ENCODE results near the gene NUDT14. TPM values are rescaled to one million over a fixed set of nuclear protein-coding genes. Genes with fewer than 3 reads are reported as not detected.

Gene NUDT14
- total and polyA plus RNA-seq, 2 of the 4 experiments (the other 2 are of a cell fraction), result 5.6 to 9.3 TPM

DNA sequence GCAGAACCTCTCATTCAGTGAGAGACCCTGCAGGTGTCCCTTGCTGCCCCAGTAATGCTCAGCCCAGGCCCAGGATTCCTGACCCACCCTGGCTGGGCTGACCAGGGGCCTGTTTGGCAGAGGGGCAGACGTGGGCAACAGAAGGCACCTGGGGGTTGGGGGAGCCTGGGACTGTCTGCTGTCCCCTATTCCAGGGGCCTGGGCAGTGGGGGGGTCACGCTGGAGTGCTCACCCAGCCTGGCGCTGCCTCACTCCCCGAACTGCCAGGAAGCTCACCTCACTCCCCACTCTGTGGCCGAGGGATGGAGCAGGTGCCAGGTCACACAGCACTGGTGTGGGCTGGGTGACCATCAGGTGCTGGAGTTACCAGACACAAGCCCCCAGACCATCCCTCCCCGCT is 22.6 kb upstream of the NUDT14 start:
- POLR2A ChIA-PET (ENCODE audit: unreplicated experiment), result no interaction called here
- Histone ChIP-seq H3K36me3 (ENCODE audit: control insufficient read depth, insufficient read depth, low read length) (no peaks in the 10 kb centered on the region), H2BK15ac (ENCODE audit: low read depth, low read length) (no peak overlapping the region), H3K9me3 (ENCODE audit: control insufficient read depth, insufficient read depth, low read length) (no peaks in the 10 kb centered on the region), H2BK20ac (ENCODE audit: low read depth, low read length) (no peak overlapping the region), H2BK120ac (ENCODE audit: low read depth, low read length) (no peak overlapping the region), H4K8ac (ENCODE audit: low read depth in 2 of 2, low read length in 2 of 2) (no peak overlapping the region), H3K56ac (ENCODE audit: extremely low read depth, insufficient read depth, low read length) (no peak overlapping the region), H2AK9ac (replicated peaks; ENCODE audit: low read depth, low read length, poor library complexity) (no peak overlapping the region), H3K4me1 (ENCODE audit: control insufficient read depth, insufficient read depth, low read length) (peaks cover 1% of the 10 kb centered on the region; the same call in 1 of the 2 replicates), H2BK5ac (ENCODE audit: low read depth, low read length, poor library complexity, severe bottlenecking) (no peak overlapping the region), H3K4me3 (ENCODE audit: insufficient read depth, low read depth, low read length) (no peak overlapping the region), H3K9ac (ENCODE audit: low read depth, low read length) (no peak overlapping the region), H2AK5ac (ENCODE audit: low read depth, low read length) (no peak overlapping the region), H3K4me2 (ENCODE audit: low read depth, low read length) (no peak overlapping the region), H3K4ac (ENCODE audit: low read depth, low read length) (no peak overlapping the region), H2AFZ (replicated peaks; ENCODE audit: low read length, poor library complexity) (no peak overlapping the region), H3K79me1 (ENCODE audit: low read depth in 1 of 2, low read length in 2 of 2) (no peaks in the 10 kb centered on the region), H3K23ac (ENCODE audit: low read depth, low read length) (no peak overlapping the region), H3K9me1 (ENCODE audit: insufficient read depth, low read length) (no peaks in the 10 kb centered on the region), H3K27ac (ENCODE audit: insufficient read depth, low read length) (no peak overlapping the region), H4K20me1 (ENCODE audit: insufficient read depth, low read length) (peaks cover 9% of the 10 kb centered on the region), H3K27me3 (ENCODE audit: control insufficient read depth, insufficient read depth, low read length) (peaks cover 7% of the 10 kb centered on the region), H4K91ac (ENCODE audit: insufficient read depth, low read depth, low read length) (no peak overlapping the region), H3K14ac (replicated peaks; ENCODE audit: low read depth, low read length) (no peak overlapping the region), H3K18ac (ENCODE audit: low read depth, low read length) (no peak overlapping the region), H4K5ac (ENCODE audit: low read depth, low read length) (no peak overlapping the region)
- BruUV-seq (replicated peaks), result no TSS peak
- in situ Hi-C loops (cut with MboI; ENCODE audit: low sequenced_read_pairs) (loop anchor here (5.0 kb wide), 1 partner anchor 79 kb away; no protein-coding TSS in a partner anchor), intact Hi-C loops (cut with micrococcal nuclease) (loop anchor here (1.0 kb wide), 3 partner anchors 78 to 149 kb away; no protein-coding TSS in a partner anchor), dilution Hi-C loops (cut with HindIII; ENCODE audit: low sequenced_read_pairs, unreplicated experiment) (no loop called here)
- DNase-seq (no peak), ATAC-seq (ENCODE audit: low read depth) (no peak)
- TF ChIP-seq, protein P1, sequence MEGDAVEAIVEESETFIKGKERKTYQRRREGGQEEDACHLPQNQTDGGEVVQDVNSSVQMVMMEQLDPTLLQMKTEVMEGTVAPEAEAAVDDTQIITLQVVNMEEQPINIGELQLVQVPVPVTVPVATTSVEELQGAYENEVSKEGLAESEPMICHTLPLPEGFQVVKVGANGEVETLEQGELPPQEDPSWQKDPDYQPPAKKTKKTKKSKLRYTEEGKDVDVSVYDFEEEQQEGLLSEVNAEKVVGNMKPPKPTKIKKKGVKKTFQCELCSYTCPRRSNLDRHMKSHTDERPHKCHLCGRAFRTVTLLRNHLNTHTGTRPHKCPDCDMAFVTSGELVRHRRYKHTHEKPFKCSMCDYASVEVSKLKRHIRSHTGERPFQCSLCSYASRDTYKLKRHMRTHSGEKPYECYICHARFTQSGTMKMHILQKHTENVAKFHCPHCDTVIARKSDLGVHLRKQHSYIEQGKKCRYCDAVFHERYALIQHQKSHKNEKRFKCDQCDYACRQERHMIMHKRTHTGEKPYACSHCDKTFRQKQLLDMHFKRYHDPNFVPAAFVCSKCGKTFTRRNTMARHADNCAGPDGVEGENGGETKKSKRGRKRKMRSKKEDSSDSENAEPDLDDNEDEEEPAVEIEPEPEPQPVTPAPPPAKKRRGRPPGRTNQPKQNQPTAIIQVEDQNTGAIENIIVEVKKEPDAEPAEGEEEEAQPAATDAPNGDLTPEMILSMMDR (conservative IDR thresholded peaks at IDR 0.05; ENCODE audit: low read depth, low read length), result no peak
- TF ChIP-seq FOS (IDR thresholded peaks at IDR 0.05; ENCODE audit: low read depth, low read length) (no peak), NFE2L2 (IDR thresholded peaks at IDR 0.05; ENCODE audit: low read depth, low read length) (no peak), BHLHE40 (IDR thresholded peaks at IDR 0.05; ENCODE audit: low read depth, low read length) (no peak), CHD1 (IDR thresholded peaks at IDR 0.05; ENCODE audit: low read depth, low read length) (no peak), SMC3 (IDR thresholded peaks at IDR 0.05; ENCODE audit: low read depth, low read length) (no peak), MAZ (IDR thresholded peaks at IDR 0.05; ENCODE audit: borderline replicate concordance, low read depth, low read length) (no peak), CEBPB (IDR thresholded peaks at IDR 0.05; ENCODE audit: low read depth, low read length) (no peak), RCOR1 (IDR thresholded peaks at IDR 0.05; ENCODE audit: insufficient replicate concordance, low read length) (no peak), MAFK (IDR thresholded peaks at IDR 0.05; ENCODE audit: low read depth, low read length) (no peak), MXI1 (IDR thresholded peaks at IDR 0.05; ENCODE audit: borderline replicate concordance, low read depth, low read length) (no peak), POLR2A (IDR thresholded peaks at IDR 0.05; ENCODE audit: low read depth, low read length) (no peak), RFX5 (IDR thresholded peaks at IDR 0.05; ENCODE audit: low read depth, low read length) (no peak), RAD21 (IDR thresholded peaks at IDR 0.05; ENCODE audit: low read length) (no peak)
- TF ChIP-seq, protein P2, sequence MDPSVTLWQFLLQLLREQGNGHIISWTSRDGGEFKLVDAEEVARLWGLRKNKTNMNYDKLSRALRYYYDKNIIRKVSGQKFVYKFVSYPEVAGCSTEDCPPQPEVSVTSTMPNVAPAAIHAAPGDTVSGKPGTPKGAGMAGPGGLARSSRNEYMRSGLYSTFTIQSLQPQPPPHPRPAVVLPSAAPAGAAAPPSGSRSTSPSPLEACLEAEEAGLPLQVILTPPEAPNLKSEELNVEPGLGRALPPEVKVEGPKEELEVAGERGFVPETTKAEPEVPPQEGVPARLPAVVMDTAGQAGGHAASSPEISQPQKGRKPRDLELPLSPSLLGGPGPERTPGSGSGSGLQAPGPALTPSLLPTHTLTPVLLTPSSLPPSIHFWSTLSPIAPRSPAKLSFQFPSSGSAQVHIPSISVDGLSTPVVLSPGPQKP (IDR thresholded peaks at IDR 0.05; ENCODE audit: borderline replicate concordance, low read depth, low read length), result no peak
- TF ChIP-seq, protein P3, sequence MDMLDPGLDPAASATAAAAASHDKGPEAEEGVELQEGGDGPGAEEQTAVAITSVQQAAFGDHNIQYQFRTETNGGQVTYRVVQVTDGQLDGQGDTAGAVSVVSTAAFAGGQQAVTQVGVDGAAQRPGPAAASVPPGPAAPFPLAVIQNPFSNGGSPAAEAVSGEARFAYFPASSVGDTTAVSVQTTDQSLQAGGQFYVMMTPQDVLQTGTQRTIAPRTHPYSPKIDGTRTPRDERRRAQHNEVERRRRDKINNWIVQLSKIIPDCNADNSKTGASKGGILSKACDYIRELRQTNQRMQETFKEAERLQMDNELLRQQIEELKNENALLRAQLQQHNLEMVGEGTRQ (IDR thresholded peaks at IDR 0.05; ENCODE audit: low read depth, low read length), result no peak
- no CpG with 5 or more reads among the region's 6 CpGs for WGBS, 2 experiments (ENCODE audit: extremely low coverage in 2 of 2, insufficient read length in 1 of 2)
- CTCF ChIA-PET, result interaction anchor here (0.6 to 0.7 kb wide), 3 partner anchors 15 to 263 kb away, joined by 3 read pairs; no protein-coding TSS in a partner anchor
